HepG2 (cell line): ENCODE data around the gene SLAMF6. TPM values are rescaled to one million over a fixed set of nuclear protein-coding genes. Genes with fewer than 3 reads are reported as not detected.

Experiments used
- ATAC-seq: fragments of 200-7000 bp; cut with Tn5 transposase; 3 replicates; pipeline ENCODE4 v1.9.1; 2020; ENCODE audit warnings: mild to moderate bottlenecking, moderate library complexity
- BruUV-seq: library from RNA; stranded (reverse); fragments of 400-500 nt; replicated peaks from 2 replicates; lab custom pipeline; 2021; lab: Mats Ljungman, UMichigan
- CTCF ChIA-PET: fragments of 300-600 bp; formaldehyde crosslinking; extraction: SDS; loops from one replicate; lab custom pipeline; 2021; ENCODE audit warnings: low total read pairs, inconsistent platforms, low intra/inter-chr PET ratio; lab: Yijun Ruan, JAX
- POLR2A ChIA-PET: fragments of 350-600 bp; sonication (Branson Sonifier 250); formaldehyde crosslinking; loops from one replicate; lab custom pipeline; 2020; ENCODE audit warnings: antibody characterized with exemption, inconsistent platforms; lab: Yijun Ruan, JAX
- DNase-seq: peaks from one replicate; pipeline ENCODE4 v3.0.0-alpha.2; 2015; ENCODE audit warnings: low spot score
- FAIRE-seq: peaks from 3 replicates; lab custom pipeline; 2011; peaks lifted over from hg19 to GRCh38; lab: Jason Lieb, UNC
- H2AFZ ChIP-seq: one replicate; pipeline ENCODE4 v1.6.1; 2011; ENCODE audit warnings: low read length, inconsistent platforms
- H3K27ac ChIP-seq: fragments of 300-600 bp; 3 replicates; pipeline ENCODE4 v1.8.0; 2011; ENCODE audit warnings: mixed run types, mild to moderate bottlenecking, mixed read lengths, low read length, inconsistent platforms; ENCODE audit not compliant: insufficient read depth; ENCODE audit errors: extremely low read length
- H3K27me3 ChIP-seq, 2 experiments: fragments of 200-600 bp in 1 of 2; 2 replicates in 1 of 2; 3 replicates in 1 of 2; pipeline versions ENCODE4 v1.6.0 to v1.8.0; 2011; ENCODE audit warnings: low read length in 2 of 2, mild to moderate bottlenecking in 2 of 2, moderate library complexity in 2 of 2, inconsistent platforms in 1 of 2; ENCODE audit not compliant: insufficient read depth in 2 of 2, control insufficient read depth in 1 of 2
- H3K36me3 ChIP-seq, 2 experiments: fragments of 200-600 bp in 1 of 2; replicated peaks in 1 of 2; 2 replicates in 1 of 2; 3 replicates in 1 of 2; pipeline versions ENCODE4 v1.5.1 to v1.8.0; 2011; ENCODE audit warnings: low read length in 2 of 2, inconsistent platforms in 1 of 2; ENCODE audit not compliant: insufficient read depth in 2 of 2, control insufficient read depth in 1 of 2
- H3K4me1 ChIP-seq: 2 replicates; pipeline ENCODE4 v1.5.1; 2012; ENCODE audit warnings: low read length, inconsistent platforms; ENCODE audit not compliant: insufficient read depth
- H3K4me2 ChIP-seq: 2 replicates; pipeline ENCODE4 v1.6.0; 2011; ENCODE audit warnings: low read depth, low read length, inconsistent platforms
- H3K4me3 ChIP-seq, 3 experiments: fragments of 200-600 bp in 1 of 3; sonication (generic), shearing (Covaris generic) in 1 of 3; replicated peaks in 1 of 3; 2 replicates each; pipeline ENCODE4 v1.5.1; 2011 to 2016; ENCODE audit warnings: low read length in 3 of 3, inconsistent platforms in 2 of 3, low read depth in 2 of 3, mild to moderate bottlenecking in 2 of 3, control low read depth in 1 of 3, mixed read lengths in 1 of 3; ENCODE audit not compliant: insufficient read depth in 1 of 3
- H3K79me2 ChIP-seq: one replicate; pipeline ENCODE4 v1.6.1; 2011; ENCODE audit warnings: low read length, inconsistent platforms; ENCODE audit not compliant: insufficient read depth
- H3K9ac ChIP-seq: 2 replicates; pipeline ENCODE4 v1.6.0; 2011; ENCODE audit warnings: mild to moderate bottlenecking, low read depth, low read length, inconsistent platforms; ENCODE audit not compliant: insufficient read depth
- H3K9me3 ChIP-seq: 2 replicates; pipeline ENCODE4 v1.5.1; 2012; ENCODE audit warnings: mild to moderate bottlenecking, low read length
- H4K20me1 ChIP-seq: 2 replicates; pipeline ENCODE4 v1.6.0; 2011; ENCODE audit warnings: inconsistent platforms, mild to moderate bottlenecking, low read length, moderate library complexity; ENCODE audit not compliant: insufficient read depth
- ADNP ChIP-seq: sonication (generic); formaldehyde crosslinking; IDR thresholded peaks from 2 replicates; pipeline ENCODE4 v1.4.0; 2020; ENCODE audit warnings: missing genetic modification reagents
- CREB3 ChIP-seq: sonication (generic); formaldehyde crosslinking; IDR thresholded peaks from 2 replicates; pipeline ENCODE4 v1.5.0; 2020; ENCODE audit warnings: missing genetic modification reagents
- HNF1B ChIP-seq: sonication (generic); formaldehyde crosslinking; IDR thresholded peaks from 2 replicates; pipeline ENCODE4 v1.5.1; 2020; ENCODE audit warnings: mild to moderate bottlenecking, moderate library complexity, missing genetic modification reagents
- HOMEZ ChIP-seq: IDR thresholded peaks from 2 replicates; pipeline ENCODE4 v1.6.1; 2016; ENCODE audit warnings: low read depth
- MLX ChIP-seq: IDR thresholded peaks from 2 replicates; pipeline ENCODE4 v1.6.1; 2016
- TBX2 ChIP-seq: sonication (generic); formaldehyde crosslinking; IDR thresholded peaks from 2 replicates; pipeline ENCODE4 v1.5.0; 2020; ENCODE audit warnings: missing genetic modification reagents, mild to moderate bottlenecking, borderline replicate concordance
- TFDP2 ChIP-seq: sonication (generic); formaldehyde crosslinking; IDR thresholded peaks from 2 replicates; pipeline ENCODE4 v1.4.0; 2020; ENCODE audit warnings: missing genetic modification reagents
- TOE1 ChIP-seq: sonication (generic); formaldehyde crosslinking; IDR thresholded peaks from 2 replicates; pipeline ENCODE4 v1.4.0; 2020; ENCODE audit warnings: mild to moderate bottlenecking, missing genetic modification reagents
- ZNF557 ChIP-seq: sonication (generic); formaldehyde crosslinking; IDR thresholded peaks from 2 replicates; pipeline ENCODE4 v1.4.0; 2020; ENCODE audit warnings: missing genetic modification reagents
- ZNF577 ChIP-seq: sonication (generic); formaldehyde crosslinking; IDR thresholded peaks from 2 replicates; pipeline ENCODE4 v1.4.0; 2020; ENCODE audit warnings: mild to moderate bottlenecking, low read depth, missing genetic modification reagents, borderline replicate concordance
- ZNF839 ChIP-seq: sonication (generic); formaldehyde crosslinking; IDR thresholded peaks from 2 replicates; pipeline ENCODE4 v1.4.0; 2020; ENCODE audit warnings: missing genetic modification reagents, mild to moderate bottlenecking, borderline replicate concordance
- WGBS: methylation state at CpG from one replicate; pipeline ENCODE4 v1.1.6; 2017; ENCODE audit warnings: low lambda C conversion rate; 5-methylcytosine and 5-hydroxymethylcytosine counted together
- in situ Hi-C: cut with HindIII; loops from 2 replicates; pipeline ENCODE4 v1.10.0; 2017; ENCODE audit warnings: low pct_unique_long_range_greater_than_20kb; ENCODE audit not compliant: extremely low pct_ligation_motif_present
- intact Hi-C: fragments of 100-400 bp; cut with micrococcal nuclease; formaldehyde crosslinking; loops from one replicate; pipeline ENCODE4 v1.10.0; 2022; ENCODE audit not compliant: unreplicated experiment
- polyA plus RNA-seq, 8 experiments: library from polyadenylated mRNA; depleted of rRNA in 3 of 8; stranded (reverse) in 7 of 8; unstranded in 1 of 8; fragments of >200 nt; fragmentation: Illumina TruSeq in 4 of 8; extraction: Trizol in 4 of 8; gene quantifications; 2 replicates each; pipeline versions ENCODE4 v1.2.1 to v1.2.3, GENCODE V29; 2011 to 2016; ENCODE audit warnings: low read depth in 4 of 8, missing spikeins in 1 of 8, mixed read lengths in 1 of 8; ENCODE audit not compliant: insufficient read depth in 1 of 8
- total RNA-seq, 5 experiments: library from RNA; depleted of rRNA; stranded (reverse); fragments of >200 nt; fragmentation: Illumina TruSeq; extraction: Trizol; gene quantifications; 2 replicates each; pipeline ENCODE4 v1.2.3, GENCODE V29; 2016; ENCODE audit warnings: low read depth in 1 of 5

Gene SLAMF6
- total and polyA plus RNA-seq, 2 of the 13 experiments (the other 11 are each of a cell fraction or from before 2014, with no cell fraction given), result not detected

- intact Hi-C loops, result no loop called here
- CTCF ChIA-PET, result no interaction called here
- Histone ChIP-seq H3K27ac (no peak overlapping the region), H3K4me1 (no peaks in the 10 kb centered on the region), H3K9ac (no peak overlapping the region)
- in situ Hi-C loops, result no loop called here
- ATAC-seq, result no peak
- no peak for TF ChIP-seq TBX2
- TF ChIP-seq TOE1 (CRISPR knock-in tag), result no peak
- no peak for TF ChIP-seq ZNF577 (CRISPR knock-in tag)
- TF ChIP-seq TFDP2 (CRISPR knock-in tag), result no peak
- no peak for TF ChIP-seq ZNF839
- TF ChIP-seq, all 625 proteins: peak for 0
- WGBS, result 39% methylated on average over 4 of the region's 4 CpGs
- H3K4me3 ChIP-seq, result no peak overlapping the region
- H3K79me2 ChIP-seq, result no peaks in the 10 kb centered on the region
- no peak overlapping the region for H3K4me2 ChIP-seq
- DNase-seq (no peak), FAIRE-seq (no peak)
- no peaks in the 10 kb centered on the region for H4K20me1 ChIP-seq
- H2AFZ ChIP-seq, result no peak overlapping the region
- H3K9me3 ChIP-seq, result no peaks in the 10 kb centered on the region
- POLR2A ChIA-PET, result no interaction called here
- no peaks in the 10 kb centered on the region for H3K36me3 ChIP-seq
- H3K27me3 ChIP-seq, result no peaks in the 10 kb centered on the region
- no TSS peak for BruUV-seq
Observed at GRCh38 chr1:160488347-160489058, 34.6 kb downstream of the SLAMF6 start.

- in situ Hi-C loops, result no loop called here
- no peak overlapping the region for H2AFZ ChIP-seq
- ATAC-seq, result no peak
- no peak for TF ChIP-seq ADNP (CRISPR knock-in tag)
- no peak for TF ChIP-seq CREB3 (CRISPR knock-in tag)
- TF ChIP-seq ZNF557, result no peak
- no peak for TF ChIP-seq MLX (CRISPR knock-in tag)
- TF ChIP-seq HNF1B (CRISPR knock-in tag), result no peak
- TF ChIP-seq HOMEZ (CRISPR knock-in tag), result no peak
Observed at GRCh38 chr1:160486453-160486852, 36.6 kb downstream of the SLAMF6 start.

More at GRCh38 chr1:160486453-160486852, 36.6 kb downstream of the SLAMF6 start:
- no peaks in the 10 kb centered on the region for H4K20me1 ChIP-seq
- no peak overlapping the region for H3K27ac ChIP-seq
- no peaks in the 10 kb centered on the region for H3K36me3 ChIP-seq
- WGBS, result 0% methylated on average over 4 of the region's 4 CpGs
- no peak overlapping the region for H3K4me2 ChIP-seq
- no peaks in the 10 kb centered on the region for H3K79me2 ChIP-seq
- CTCF ChIA-PET, result no interaction called here
- intact Hi-C loops, result no loop called here
- DNase-seq (no peak), FAIRE-seq (no peak)
- H3K4me1 ChIP-seq, result no peaks in the 10 kb centered on the region
- H3K9me3 ChIP-seq, result no peaks in the 10 kb centered on the region
- no peaks in the 10 kb centered on the region for H3K27me3 ChIP-seq
- BruUV-seq, result no TSS peak
- H3K9ac ChIP-seq, result no peak overlapping the region
- POLR2A ChIA-PET, result no interaction called here
- H3K4me3 ChIP-seq, result no peak overlapping the region
